HG03066 (cell line): Measurements from ENCODE around the gene SPTA1.

Experiments
- ATAC-seq: cut with Tn5 transposase; IDR thresholded peaks from one replicate; pipeline ENCODE4 v1.9.1; 2021; ENCODE audit warnings: low read depth; ENCODE audit not compliant: unreplicated experiment

The SPTA1 gene

DNA sequence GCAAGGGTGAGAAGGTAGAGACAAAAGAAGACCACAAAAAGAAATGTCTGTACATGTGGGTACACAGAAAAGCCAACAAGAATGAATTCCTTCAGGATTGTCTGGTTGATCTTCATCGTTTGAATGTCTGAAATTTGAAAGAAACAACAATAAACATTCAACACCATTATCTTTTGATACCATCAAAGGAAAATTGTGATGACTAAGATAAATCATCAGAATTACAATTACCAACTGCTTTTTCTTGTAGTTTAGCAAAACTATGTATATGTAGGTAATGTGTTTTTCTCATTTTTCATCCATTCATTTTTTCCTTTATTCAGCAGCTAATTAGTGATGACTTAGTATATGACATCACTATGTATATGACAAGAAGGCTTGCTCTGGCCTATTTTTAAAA is 106.8 kb downstream of the SPTA1 start, which contains the start of gene OR10X1:
Gene OR10X1 (minus strand): TSS at position 167 of the 400 bp plus-strand sequence. CDS start 0 bp downstream, at position 167.
- ATAC-seq = no peak

DNA sequence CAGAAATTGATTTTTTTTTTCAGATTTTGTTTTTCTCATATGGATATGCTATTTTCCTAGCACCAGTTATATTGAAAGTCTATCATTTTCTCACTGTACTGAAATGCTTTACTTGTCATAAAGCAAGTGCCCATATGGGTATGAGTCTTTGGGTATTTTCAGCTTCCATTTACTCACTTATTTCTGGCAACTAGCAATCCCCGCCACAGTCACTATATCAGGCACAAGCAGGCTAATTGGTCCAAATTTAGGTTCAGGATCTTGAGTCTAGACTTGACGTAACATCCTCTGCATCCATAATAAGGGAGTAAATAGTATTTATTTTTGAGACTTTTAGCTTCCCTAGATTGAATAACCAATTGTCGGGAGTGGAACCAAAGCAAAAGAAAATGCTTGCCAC is 109.0 kb downstream of the SPTA1 start:
- no peak for ATAC-seq

DNA sequence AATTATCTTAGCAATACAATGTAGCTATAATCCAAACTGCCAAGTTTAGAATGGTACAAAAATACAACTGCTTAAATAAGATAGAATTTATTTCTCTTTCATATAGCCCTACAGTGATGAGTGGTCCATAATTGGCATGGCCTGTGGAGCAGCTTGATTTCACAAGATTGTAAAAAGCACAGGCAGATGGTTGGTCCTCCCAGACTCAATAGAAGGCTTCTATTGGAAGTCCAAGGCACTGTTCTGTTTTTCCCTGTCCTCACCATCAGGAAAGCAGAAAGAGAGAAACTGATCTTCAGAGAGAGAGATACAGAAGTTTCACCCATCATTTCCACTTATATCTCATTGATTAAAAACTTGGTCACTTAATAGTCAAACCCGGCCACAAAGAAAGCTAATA is 114.3 kb downstream of the SPTA1 start:
- no peak for ATAC-seq

DNA sequence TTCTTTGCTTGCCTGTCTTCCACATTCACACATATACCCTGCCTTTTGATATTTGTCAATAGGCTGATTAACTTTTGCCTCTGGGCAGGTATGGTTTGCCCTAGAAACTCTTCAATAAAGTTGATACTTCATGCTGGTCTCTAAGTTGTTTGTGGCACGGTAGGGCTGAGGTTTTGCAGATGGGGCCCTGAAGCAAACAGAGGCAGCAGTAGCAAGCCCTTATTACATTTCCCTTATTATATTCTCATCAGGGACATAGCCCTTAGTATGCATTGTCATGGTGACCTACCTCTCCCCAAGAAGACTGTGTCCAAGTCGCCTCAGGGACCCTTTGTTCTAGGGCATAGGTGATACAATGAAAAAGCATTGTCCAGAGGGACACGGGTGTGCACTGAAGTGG is 116.0 kb downstream of the SPTA1 start, which contains the start of gene OR6P1:
Gene OR6P1 (minus strand): TSS at position 101 of the 400 bp plus-strand sequence. CDS start 6,976 bp downstream, outside the sequence.
- ATAC-seq = no peak

DNA sequence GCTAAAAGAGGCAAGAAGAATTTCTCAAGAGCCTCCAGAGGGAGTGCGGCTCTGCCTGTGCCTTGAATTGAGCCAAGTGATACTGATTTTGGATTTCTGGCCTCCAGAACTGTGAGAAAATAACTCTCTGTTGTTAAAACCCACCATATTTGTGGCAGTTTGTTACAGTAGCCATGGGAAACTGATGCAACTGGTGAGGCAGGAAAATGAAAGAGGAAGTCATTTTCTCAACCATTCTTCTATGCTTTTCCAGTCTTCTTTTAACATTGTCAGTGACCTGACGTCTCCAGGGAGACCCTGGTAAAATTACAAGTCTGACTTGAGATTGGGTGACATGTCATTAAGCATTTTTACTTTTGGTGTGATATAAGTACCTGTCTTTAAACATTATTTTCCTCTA is 121.9 kb downstream of the SPTA1 start:
- ATAC-seq = no peak

DNA sequence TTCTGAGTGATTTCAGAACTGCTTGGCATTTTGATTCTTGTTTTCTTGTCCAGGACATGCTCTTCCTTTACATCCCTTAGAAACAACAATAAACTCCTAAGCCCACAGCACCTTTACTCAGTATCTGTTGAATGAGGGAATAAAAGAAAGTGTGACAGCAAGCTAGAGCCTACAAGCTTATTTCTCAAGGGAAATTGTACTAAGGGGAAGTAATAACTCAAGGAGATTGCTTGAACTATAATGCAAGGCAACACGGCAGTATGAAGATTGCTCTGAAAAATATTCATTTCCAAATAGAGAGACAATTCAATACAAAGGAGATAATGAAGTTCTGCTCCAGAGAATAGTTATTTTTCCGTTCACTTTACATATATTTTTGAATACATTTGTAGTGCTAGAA is 122.7 kb downstream of the SPTA1 start:
- ATAC-seq = no peak
